Measurements from ENCODE around the gene PLAC8L1. TPM values are rescaled to one million over a fixed set of nuclear protein-coding genes. Genes with fewer than 3 reads are reported as not detected.

PLAC8L1 gene
- total RNA-seq, 1 experiment from 2014 or later = 0.77 TPM

- ATAC-seq (no peak), DNase-seq (ENCODE audit: low spot score) (no peak)
- CTCF ChIA-PET = no interaction called here
- no peak overlapping the region for H3K27ac Mint-ChIP-seq
- H3K36me3 Mint-ChIP-seq = no peaks in the 10 kb centered on the region
- TF ChIP-seq NFATC4 (CRISPR knock-in tag; IDR thresholded peaks at IDR 0.05) (no peak), ATF2 (CRISPR knock-in tag; IDR thresholded peaks at IDR 0.05; ENCODE audit: borderline replicate concordance, low read depth) (no peak), KAT7 (CRISPR knock-in tag; IDR thresholded peaks at IDR 0.05; ENCODE audit: borderline replicate concordance) (no peak), TP53 (CRISPR knock-in tag; IDR thresholded peaks at IDR 0.05) (no peak), USF2 (CRISPR knock-in tag; IDR thresholded peaks at IDR 0.05) (no peak), NR1H2 (CRISPR knock-in tag; IDR thresholded peaks at IDR 0.05) (no peak), CTCF (IDR thresholded peaks at IDR 0.05) (no peak), ZNF671 (CRISPR knock-in tag; IDR thresholded peaks at IDR 0.05) (no peak), E2F1 (CRISPR knock-in tag; IDR thresholded peaks at IDR 0.05) (no peak), HMGA2 (CRISPR knock-in tag; IDR thresholded peaks at IDR 0.05) (no peak), MXD4 (CRISPR knock-in tag; IDR thresholded peaks at IDR 0.05; ENCODE audit: borderline replicate concordance) (no peak), TEAD4 (CRISPR knock-in tag; IDR thresholded peaks at IDR 0.05) (no peak), ATF1 (CRISPR knock-in tag; IDR thresholded peaks at IDR 0.05) (no peak), ZNF138 (CRISPR knock-in tag; conservative IDR thresholded peaks at IDR 0.05) (no peak), SP1 (CRISPR knock-in tag; conservative IDR thresholded peaks at IDR 0.05) (no peak), ETV6 (CRISPR knock-in tag; IDR thresholded peaks at IDR 0.05) (no peak), E2F5 (CRISPR knock-in tag; IDR thresholded peaks at IDR 0.05) (no peak), RELA (CRISPR knock-in tag; IDR thresholded peaks at IDR 0.05; ENCODE audit: borderline replicate concordance) (no peak), PRDM15 (CRISPR knock-in tag; IDR thresholded peaks at IDR 0.05) (no peak), ZNF219 (CRISPR knock-in tag; IDR thresholded peaks at IDR 0.05; ENCODE audit: borderline replicate concordance) (no peak)
- POLR2A ChIA-PET = no interaction called here
- H3K4me1 Mint-ChIP-seq = peaks cover 6% of the 10 kb centered on the region
- H3K27me3 Mint-ChIP-seq (ENCODE audit: low read depth) = no peaks in the 10 kb centered on the region
- no peak overlapping the region for H3K4me3 Mint-ChIP-seq
- H3K9me3 Mint-ChIP-seq = no peaks in the 10 kb centered on the region
These were observed 66.0 kb downstream of the PLAC8L1 start for GRCh38 chr5:146039420-146039819.
